DMS79 treated with DMSO at 0.1 percent for 48 hours (cell line): Measurements from ENCODE around the gene SBK3.
"Not testable (repeated sequence)": the region's sequence is repeated elsewhere in the genome, so short reads cannot be mapped to it uniquely, and the experiment has no call there.

Experiments
- DNase-seq: peaks from one replicate; lab custom pipeline; 2025; lab: John Stamatoyannopoulos, UW

The SBK3 gene

GRCh38 chr19:55516878-55517620 is 28.3 kb downstream of the SBK3 start:
- DNase-seq = peak; percentile 76

- no peak for DNase-seq
Observed at GRCh38 chr19:55508120-55508519, 37.2 kb downstream of the SBK3 start.

GRCh38 chr19:55504981-55505380 is 40.4 kb downstream of the SBK3 start:
- DNase-seq = no peak

- no peak for DNase-seq
Observed at GRCh38 chr19:55504252-55504603, 41.1 kb downstream of the SBK3 start.

- peak; percentile 58 for DNase-seq
Observed at GRCh38 chr19:55503502-55504251, 41.7 kb downstream of the SBK3 start.

GRCh38 chr19:55503157-55503501 is 42.2 kb downstream of the SBK3 start:
- no peak for DNase-seq

- no peak for DNase-seq
Observed at GRCh38 chr19:55502197-55502952, 43.0 kb downstream of the SBK3 start.

- no peak for DNase-seq
Observed at GRCh38 chr19:55500368-55500952, 44.9 kb downstream of the SBK3 start.

- no peak for DNase-seq
Observed at GRCh38 chr19:55498246-55498840, 47.0 kb downstream of the SBK3 start.

GRCh38 chr19:55497763-55498162 is 47.6 kb downstream of the SBK3 start:
- DNase-seq = no peak

- DNase-seq = not testable (repeated sequence)
Observed at GRCh38 chr19:55496820-55497219, 48.5 kb downstream of the SBK3 start.

GRCh38 chr19:55495646-55496349 is 49.5 kb downstream of the SBK3 start:
- DNase-seq = no peak

GRCh38 chr19:55494172-55494761 is 51.1 kb downstream of the SBK3 start:
- no peak for DNase-seq

- no peak for DNase-seq
Observed at GRCh38 chr19:55493645-55494171, 51.6 kb downstream of the SBK3 start.

- DNase-seq = no peak
Observed at GRCh38 chr19:55493052-55493644, 52.2 kb downstream of the SBK3 start.

- peak; percentile 9 for DNase-seq
Observed at GRCh38 chr19:55492362-55492944, 52.9 kb downstream of the SBK3 start.

GRCh38 chr19:55491546-55492360 is 53.6 kb downstream of the SBK3 start:
- no peak for DNase-seq
